ENCODE measurements around the gene TMEM158. TPM values are rescaled to one million over a fixed set of nuclear protein-coding genes. Genes with fewer than 3 reads are reported as not detected.

The TMEM158 gene
- polyA plus RNA-seq, 1 experiment: 24.7 TPM

- ChIA-PET POLR2A (interaction anchor here (0.5 to 0.7 kb wide), 3 partner anchors 21 to 153 kb away, joined by 3 read pairs; no protein-coding TSS in a partner anchor), CTCF (no interaction called here)
- H3K27me3 ChIP-seq (ENCODE audit: control insufficient read depth, insufficient read depth, low read length): no peaks in the 10 kb centered on the region
- TF ChIP-seq CTCF (IDR thresholded peaks at IDR 0.05; ENCODE audit: low read depth, low read length): no peak
- no peak for DNase-seq (ENCODE audit: low read depth, low spot score)
- H3K9me3 ChIP-seq (ENCODE audit: control insufficient read depth, insufficient read depth, low read length): no peaks in the 10 kb centered on the region
- H3K4me3 ChIP-seq (ENCODE audit: low read depth, low read length): no peak overlapping the region
- no peak overlapping the region for H3K27ac ChIP-seq (ENCODE audit: low read depth, low read length)
These were observed 37.1 kb downstream of the TMEM158 start for GRCh38 chr3:45188719-45189659.

- CTCF ChIA-PET: no interaction called here
- no peak overlapping the region for H3K27ac ChIP-seq (ENCODE audit: low read depth, low read length)
- DNase-seq (ENCODE audit: low read depth, low spot score): no peak
- no peaks in the 10 kb centered on the region for H3K27me3 ChIP-seq (ENCODE audit: control insufficient read depth, insufficient read depth, low read length)
- POLR2A ChIA-PET: no interaction called here
- H3K4me3 ChIP-seq (ENCODE audit: low read depth, low read length): no peak overlapping the region
- no peak for TF ChIP-seq CTCF (IDR thresholded peaks at IDR 0.05; ENCODE audit: low read depth, low read length)
- no peaks in the 10 kb centered on the region for H3K9me3 ChIP-seq (ENCODE audit: control insufficient read depth, insufficient read depth, low read length)
These were observed 38.4 kb downstream of the TMEM158 start for GRCh38 chr3:45187694-45188141.

GRCh38 chr3:45186871-45187270, 39.2 kb downstream of the TMEM158 start:
- H3K4me3 ChIP-seq (ENCODE audit: low read depth, low read length): no peak overlapping the region
- no peak for TF ChIP-seq CTCF (IDR thresholded peaks at IDR 0.05; ENCODE audit: low read depth, low read length)
- ChIA-PET CTCF (interaction anchor here (0.5 kb wide), 1 partner anchor 37 kb away, joined by 3 read pairs; no protein-coding TSS in a partner anchor), POLR2A (no interaction called here)
- H3K27ac ChIP-seq (ENCODE audit: low read depth, low read length): no peak overlapping the region
- no peak for DNase-seq (ENCODE audit: low read depth, low spot score)
- no peaks in the 10 kb centered on the region for H3K9me3 ChIP-seq (ENCODE audit: control insufficient read depth, insufficient read depth, low read length)
- no peaks in the 10 kb centered on the region for H3K27me3 ChIP-seq (ENCODE audit: control insufficient read depth, insufficient read depth, low read length)

- Histone ChIP-seq H3K9me3 (ENCODE audit: control insufficient read depth, insufficient read depth, low read length) (no peaks in the 10 kb centered on the region), H3K27ac (ENCODE audit: low read depth, low read length) (no peak overlapping the region), H3K4me3 (ENCODE audit: low read depth, low read length) (no peak overlapping the region), H3K27me3 (ENCODE audit: control insufficient read depth, insufficient read depth, low read length) (no peaks in the 10 kb centered on the region)
- TF ChIP-seq CTCF (IDR thresholded peaks at IDR 0.05; ENCODE audit: low read depth, low read length): no peak
- DNase-seq (ENCODE audit: low read depth, low spot score): no peak
- ChIA-PET POLR2A (no interaction called here), CTCF (no interaction called here)
These were observed 40.6 kb downstream of the TMEM158 start for GRCh38 chr3:45185461-45185860.

GRCh38 chr3:45185052-45185451, 41.0 kb downstream of the TMEM158 start:
- no peak for DNase-seq (ENCODE audit: low read depth, low spot score)
- POLR2A ChIA-PET: no interaction called here

More at GRCh38 chr3:45185052-45185451, 41.0 kb downstream of the TMEM158 start:
- H3K27ac ChIP-seq (ENCODE audit: low read depth, low read length): no peak overlapping the region
- H3K4me3 ChIP-seq (ENCODE audit: low read depth, low read length): no peak overlapping the region
- H3K9me3 ChIP-seq (ENCODE audit: control insufficient read depth, insufficient read depth, low read length): no peaks in the 10 kb centered on the region
- CTCF ChIA-PET: no interaction called here
- H3K27me3 ChIP-seq (ENCODE audit: control insufficient read depth, insufficient read depth, low read length): no peaks in the 10 kb centered on the region
- no peak for TF ChIP-seq CTCF (IDR thresholded peaks at IDR 0.05; ENCODE audit: low read depth, low read length)

Data from AG04450 (cell line).